ENCODE data around the gene PHOX2B.
A peak's percentile ranks its signal among the peaks of the same experiment; 100 is the strongest.

The PHOX2B gene

DNA sequence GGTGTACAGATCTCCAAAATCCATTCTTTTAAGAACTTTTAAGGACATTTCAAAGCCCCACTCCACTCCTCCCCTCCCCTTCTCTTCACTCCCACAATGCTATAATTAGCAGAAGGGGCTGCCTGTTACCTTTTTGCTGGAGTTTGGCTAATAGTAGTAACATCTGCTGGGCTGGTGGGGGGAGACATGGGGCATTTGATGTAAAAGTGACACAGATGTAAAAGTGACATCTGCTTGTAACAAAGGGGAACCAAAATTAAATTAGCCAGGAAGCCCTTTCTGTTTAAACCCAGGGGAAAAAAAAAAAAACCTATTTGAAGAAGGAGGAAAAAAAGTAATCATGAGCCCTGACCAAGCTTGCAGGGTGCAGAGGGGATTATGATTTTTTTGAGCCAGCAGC lies 5.4 kb upstream of the PHOX2B start:
- TF ChIP-seq, protein P1, sequence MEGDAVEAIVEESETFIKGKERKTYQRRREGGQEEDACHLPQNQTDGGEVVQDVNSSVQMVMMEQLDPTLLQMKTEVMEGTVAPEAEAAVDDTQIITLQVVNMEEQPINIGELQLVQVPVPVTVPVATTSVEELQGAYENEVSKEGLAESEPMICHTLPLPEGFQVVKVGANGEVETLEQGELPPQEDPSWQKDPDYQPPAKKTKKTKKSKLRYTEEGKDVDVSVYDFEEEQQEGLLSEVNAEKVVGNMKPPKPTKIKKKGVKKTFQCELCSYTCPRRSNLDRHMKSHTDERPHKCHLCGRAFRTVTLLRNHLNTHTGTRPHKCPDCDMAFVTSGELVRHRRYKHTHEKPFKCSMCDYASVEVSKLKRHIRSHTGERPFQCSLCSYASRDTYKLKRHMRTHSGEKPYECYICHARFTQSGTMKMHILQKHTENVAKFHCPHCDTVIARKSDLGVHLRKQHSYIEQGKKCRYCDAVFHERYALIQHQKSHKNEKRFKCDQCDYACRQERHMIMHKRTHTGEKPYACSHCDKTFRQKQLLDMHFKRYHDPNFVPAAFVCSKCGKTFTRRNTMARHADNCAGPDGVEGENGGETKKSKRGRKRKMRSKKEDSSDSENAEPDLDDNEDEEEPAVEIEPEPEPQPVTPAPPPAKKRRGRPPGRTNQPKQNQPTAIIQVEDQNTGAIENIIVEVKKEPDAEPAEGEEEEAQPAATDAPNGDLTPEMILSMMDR (IDR thresholded peaks at IDR 0.05; ENCODE audit: low read depth, low read length) = no peak

DNA sequence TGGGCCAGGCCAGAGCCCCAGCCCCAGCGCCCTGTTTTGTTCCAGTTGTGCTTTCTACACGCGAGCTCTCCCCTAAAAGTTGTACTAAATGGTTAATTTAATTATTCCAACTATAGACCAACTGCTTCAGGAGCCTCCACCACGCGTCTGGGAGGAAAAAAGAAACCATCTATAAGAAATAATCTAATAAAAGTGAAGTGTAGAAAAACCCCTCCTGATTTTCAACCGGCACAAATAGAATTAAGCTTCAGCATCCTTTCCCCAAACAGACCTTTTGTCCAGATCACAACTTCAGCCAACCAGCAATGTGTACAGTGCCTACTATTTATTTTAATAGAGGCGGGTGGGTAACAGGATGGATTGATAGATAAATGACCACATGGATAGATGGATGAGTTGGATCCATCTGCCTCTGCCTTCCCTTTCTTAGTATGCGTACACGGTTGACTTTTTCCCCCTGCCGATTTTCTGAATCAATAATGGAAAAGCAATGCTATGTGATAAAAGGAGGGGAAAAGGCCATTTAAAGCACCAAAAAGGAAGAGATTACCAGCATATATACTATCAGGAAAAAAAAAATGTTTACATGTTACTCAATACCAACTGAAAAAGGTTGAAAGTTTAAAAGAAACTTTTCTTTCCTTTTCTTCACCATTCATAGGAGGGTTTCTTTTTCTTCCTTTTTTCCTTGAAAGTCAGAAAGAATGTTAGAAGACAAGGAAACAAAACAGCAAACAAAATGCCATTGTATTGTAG lies 3.7 kb upstream of the PHOX2B start:
- no peak overlapping the region for H3K4me3 ChIP-seq (ENCODE audit: low read depth, low read length)
- TF ChIP-seq, protein P1 (IDR thresholded peaks at IDR 0.05; ENCODE audit: low read depth, low read length) = no peak

More for the DNA sequence above, 5.4 kb upstream of the PHOX2B start:
- H3K4me3 ChIP-seq (ENCODE audit: low read depth, low read length) = no peak overlapping the region

DNA sequence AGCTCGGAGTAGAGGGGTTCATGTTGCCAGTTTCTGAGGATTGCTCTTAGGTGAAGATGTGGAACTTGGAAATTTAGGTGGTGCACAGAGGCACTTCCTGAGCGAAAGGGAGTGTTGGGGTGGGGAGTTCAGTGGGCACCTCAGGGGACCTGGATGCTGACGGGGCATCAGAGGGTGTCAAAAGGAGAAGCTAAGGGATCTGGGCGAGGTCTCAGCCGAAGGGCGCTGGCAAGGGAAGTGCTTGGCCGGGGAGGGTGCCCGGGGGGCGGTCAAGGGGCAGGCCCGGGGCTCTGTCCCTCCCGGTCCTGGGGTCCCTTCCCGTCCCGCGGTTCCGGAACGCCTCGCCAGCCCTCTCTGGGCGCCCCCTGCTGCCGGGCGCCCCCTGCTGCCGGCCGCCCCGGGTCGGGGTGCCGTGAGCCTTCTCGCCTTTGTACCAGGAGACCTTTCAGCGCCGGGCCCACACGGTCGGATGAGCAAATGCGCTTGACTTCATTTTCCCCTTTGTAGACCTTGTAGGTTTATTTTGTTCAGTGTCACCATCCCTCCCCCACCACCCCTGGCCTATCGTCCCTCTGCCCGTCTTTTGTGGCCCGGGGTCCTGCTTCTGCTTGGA lies 3.0 kb upstream of the PHOX2B start:
- TF ChIP-seq, protein P1 (IDR thresholded peaks at IDR 0.05; ENCODE audit: low read depth, low read length) = peak; percentile 53
- no peak overlapping the region for H3K4me3 ChIP-seq (ENCODE audit: low read depth, low read length)

DNA sequence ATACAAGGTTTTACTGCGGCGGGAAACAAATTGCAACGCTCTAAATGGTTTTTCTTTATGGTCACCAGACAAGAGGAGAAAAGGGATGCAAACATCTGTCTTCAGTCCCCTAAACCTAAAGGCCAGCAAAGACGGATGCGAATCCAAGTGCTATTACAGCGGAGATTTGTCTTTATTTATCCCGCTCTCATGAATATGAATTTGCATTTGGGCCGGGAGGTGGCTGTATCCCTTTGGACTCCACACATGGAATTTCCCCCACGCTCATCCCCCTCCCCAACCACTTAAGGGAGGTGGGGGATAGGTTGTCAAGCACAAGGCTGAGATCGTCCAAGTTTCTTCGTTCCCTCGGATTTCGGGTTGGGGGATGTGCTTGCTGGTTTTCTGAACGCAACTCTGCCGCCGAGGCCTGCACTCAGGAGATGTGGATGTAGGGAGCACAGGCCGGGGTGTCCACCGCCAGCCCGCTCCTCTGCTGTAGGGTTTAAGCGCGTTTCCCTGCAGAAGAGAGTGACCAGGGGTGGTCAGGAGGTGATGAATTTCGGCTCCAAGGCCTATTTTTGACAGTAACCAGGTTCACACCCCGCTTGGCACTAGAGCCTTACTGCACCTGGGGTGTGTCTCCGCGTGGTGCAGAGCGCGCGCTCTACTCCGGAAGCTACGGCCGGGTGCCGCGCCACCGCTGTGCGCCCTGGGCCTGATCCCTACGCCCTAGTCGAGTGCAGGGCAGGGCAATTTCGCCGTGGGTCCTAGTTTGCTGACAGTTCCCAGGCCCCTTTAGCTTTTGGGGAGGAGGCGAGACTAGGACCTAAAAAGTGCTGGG lies 2.3 kb upstream of the PHOX2B start:
- TF ChIP-seq, protein P1 (IDR thresholded peaks at IDR 0.05; ENCODE audit: low read depth, low read length) = no peak
- no peak overlapping the region for H3K4me3 ChIP-seq (ENCODE audit: low read depth, low read length)

DNA sequence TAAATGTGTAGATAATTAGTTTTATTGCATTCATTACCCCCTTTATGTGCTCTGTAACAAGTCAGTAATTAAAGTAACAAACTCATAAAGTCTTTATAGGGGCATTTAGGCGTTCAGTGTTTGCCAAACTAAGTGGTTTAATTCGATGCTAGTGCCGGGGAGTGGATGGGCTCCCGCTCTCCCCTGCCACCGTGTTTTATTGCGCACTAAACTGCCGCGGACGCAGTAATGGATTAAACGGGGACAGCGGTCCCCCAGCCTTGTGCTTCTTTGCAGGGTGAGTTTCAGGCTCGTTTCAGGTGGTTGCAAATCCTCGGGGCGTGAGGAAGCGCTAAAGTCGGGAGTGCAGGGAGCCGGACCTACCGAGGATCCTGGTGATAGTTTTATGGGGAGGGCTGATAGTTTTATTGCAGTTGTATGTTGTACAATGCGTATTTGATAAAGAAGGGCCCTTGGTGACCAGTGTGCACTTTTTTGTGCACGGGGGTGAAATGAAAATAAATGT lies 1.6 kb upstream of the PHOX2B start:
- TF ChIP-seq, protein P1 (IDR thresholded peaks at IDR 0.05; ENCODE audit: low read depth, low read length) = no peak
- no peak overlapping the region for H3K4me3 ChIP-seq (ENCODE audit: low read depth, low read length)

DNA sequence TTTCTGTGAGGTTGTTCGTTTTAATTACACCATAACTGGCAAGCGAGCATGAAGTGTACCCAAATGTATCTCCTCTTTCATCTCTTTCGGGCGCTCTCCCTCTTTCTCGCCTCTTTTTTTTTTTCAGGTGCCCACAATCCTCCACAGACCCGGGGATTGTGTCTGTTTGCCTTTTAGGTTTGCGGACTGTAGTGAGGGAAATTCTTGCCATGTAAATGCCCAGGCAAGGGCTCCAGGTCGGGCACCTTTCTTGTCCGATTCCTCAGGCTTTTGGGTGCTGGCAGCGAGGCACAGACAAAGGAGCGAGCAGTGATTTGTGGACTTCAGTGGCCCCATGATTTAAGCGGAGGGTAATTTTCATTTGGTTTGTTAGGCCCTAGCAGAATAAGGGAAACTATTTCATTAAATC lies 1.1 kb upstream of the PHOX2B start:
- TF ChIP-seq, protein P1 (IDR thresholded peaks at IDR 0.05; ENCODE audit: low read depth, low read length) = no peak
- no peak overlapping the region for H3K4me3 ChIP-seq (ENCODE audit: low read depth, low read length)
